Measurements from ENCODE around the gene DUSP9.

DUSP9 gene

DNA sequence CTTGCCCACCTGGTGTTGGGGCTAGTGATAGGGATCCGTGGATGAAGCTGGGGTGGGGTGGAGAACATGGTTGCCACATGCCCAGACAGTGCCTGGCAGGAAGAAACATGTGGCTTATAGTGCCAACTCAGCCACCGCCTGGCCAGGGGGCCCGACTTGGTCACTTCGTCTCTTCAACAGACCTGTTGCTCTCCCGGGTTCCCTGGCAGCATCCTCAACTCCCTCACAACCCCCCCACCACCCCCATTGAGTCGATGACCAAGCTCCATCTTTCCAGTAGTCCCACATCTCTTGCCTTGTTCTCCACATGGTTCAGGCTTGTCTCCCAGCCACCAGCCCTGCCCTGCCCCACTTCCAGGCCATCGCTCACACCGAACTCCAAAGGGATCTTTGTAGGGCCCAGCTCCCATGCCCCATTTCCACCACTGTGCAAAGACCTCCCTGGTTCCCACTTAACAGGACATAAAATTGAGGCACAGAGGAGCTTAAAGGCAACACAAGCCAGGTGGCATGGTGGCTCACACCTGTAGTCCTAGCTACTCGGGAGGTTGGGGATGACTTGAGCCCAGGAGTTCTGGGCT, 18.8 kb downstream of the DUSP9 start:
- H3K9me3 ChIP-seq (ENCODE audit: control insufficient read depth in 2 of 2, low read length in 2 of 2) = no peaks in the 10 kb centered on the region
- no peaks in the 10 kb centered on the region for H3K4me1 ChIP-seq (ENCODE audit: control insufficient read depth in 2 of 2, insufficient read depth in 2 of 2, low read length in 2 of 2)
- no peak overlapping the region for H3K9ac ChIP-seq (ENCODE audit: low read depth in 1 of 2, low read length in 2 of 2)
- H3K4me3 ChIP-seq (ENCODE audit: low read length in 2 of 2) = no peak overlapping the region
- H3K36me3 ChIP-seq (ENCODE audit: control insufficient read depth in 2 of 2, insufficient read depth in 2 of 2, low read length in 2 of 2) = no peaks in the 10 kb centered on the region
- no peak overlapping the region for H3K27ac ChIP-seq (ENCODE audit: low read depth in 2 of 2, low read length in 2 of 2)
- H3K27me3 ChIP-seq (ENCODE audit: control insufficient read depth in 2 of 2, insufficient read depth in 2 of 2, low read length in 2 of 2) = peaks cover 0 to 5% of the 10 kb centered on the region in 2 donors

DNA sequence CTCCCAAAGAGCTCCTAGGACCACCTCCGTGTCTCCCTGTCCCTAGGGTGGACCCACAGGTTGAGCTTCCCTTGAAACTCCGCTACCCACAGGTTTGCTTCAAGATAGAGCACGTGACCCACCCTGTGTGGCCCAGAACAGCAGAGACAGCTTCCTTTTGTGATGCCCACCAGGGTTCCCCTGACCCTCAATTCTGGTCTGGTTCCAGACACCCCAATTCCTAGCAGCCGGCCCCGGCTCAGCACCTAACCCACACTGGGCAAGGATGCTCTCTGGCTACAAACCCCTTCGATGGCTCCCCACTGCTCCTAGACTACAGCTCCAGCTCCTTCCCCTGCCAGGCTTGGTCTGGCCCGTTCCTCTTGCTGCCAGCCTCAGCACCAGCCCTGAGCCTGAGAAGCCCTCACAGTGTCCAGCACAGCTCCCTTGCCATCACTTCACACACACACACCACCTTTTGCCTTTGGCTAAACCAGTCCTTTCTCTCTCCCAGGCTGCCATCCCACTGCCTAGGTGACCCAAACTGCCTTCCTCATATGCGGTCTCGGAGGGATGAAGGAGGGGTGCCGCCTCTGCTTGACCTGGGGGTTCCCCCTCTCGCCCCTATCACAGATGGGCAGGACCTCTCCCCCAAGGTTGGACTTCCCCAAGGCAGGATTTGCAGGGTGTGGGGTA, 20.4 kb downstream of the DUSP9 start:
- no peak overlapping the region for H3K4me3 ChIP-seq (ENCODE audit: low read length in 2 of 2)
- H3K36me3 ChIP-seq (ENCODE audit: control insufficient read depth in 2 of 2, insufficient read depth in 2 of 2, low read length in 2 of 2) = no peaks in the 10 kb centered on the region
- H3K27me3 ChIP-seq (ENCODE audit: control insufficient read depth in 2 of 2, insufficient read depth in 2 of 2, low read length in 2 of 2) = peaks cover 1 to 5% of the 10 kb centered on the region in 2 donors

DNA sequence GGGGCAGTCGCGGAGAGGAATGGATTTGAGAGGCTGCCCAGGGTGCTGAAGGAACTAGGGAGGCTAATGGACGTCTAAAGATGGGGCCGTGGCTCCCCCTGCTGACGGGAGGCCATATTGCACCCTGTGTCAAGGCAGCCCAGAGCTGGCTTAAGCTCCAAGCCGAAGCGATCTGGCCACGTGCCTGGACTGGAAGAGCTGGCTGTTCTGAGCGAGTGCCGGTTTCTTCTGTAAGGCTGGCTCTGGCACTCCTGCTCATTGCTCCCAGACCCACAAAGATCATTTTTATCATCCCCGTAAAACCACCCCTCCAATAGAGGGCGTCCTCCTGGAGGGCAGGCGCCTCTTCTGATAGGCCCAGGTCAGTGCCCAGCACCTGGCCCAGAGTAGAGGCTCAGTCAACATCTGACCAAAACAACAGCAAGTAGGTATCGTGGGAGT, 21.0 kb downstream of the DUSP9 start:
- no peak overlapping the region for H3K4me3 ChIP-seq (ENCODE audit: low read length in 2 of 2)
- no peaks in the 10 kb centered on the region for H3K4me1 ChIP-seq (ENCODE audit: control insufficient read depth in 2 of 2, insufficient read depth in 2 of 2, low read length in 2 of 2)
- H3K9me3 ChIP-seq (ENCODE audit: control insufficient read depth in 2 of 2, low read length in 2 of 2) = no peaks in the 10 kb centered on the region
- no peaks in the 10 kb centered on the region for H3K36me3 ChIP-seq (ENCODE audit: control insufficient read depth in 2 of 2, insufficient read depth in 2 of 2, low read length in 2 of 2)
- H3K9ac ChIP-seq (ENCODE audit: low read depth in 1 of 2, low read length in 2 of 2) = no peak overlapping the region
- H3K27ac ChIP-seq (ENCODE audit: low read depth in 2 of 2, low read length in 2 of 2) = no peak overlapping the region
- H3K27me3 ChIP-seq (ENCODE audit: control insufficient read depth in 2 of 2, insufficient read depth in 2 of 2, low read length in 2 of 2) = peaks cover 1 to 5% of the 10 kb centered on the region in 2 donors

More for the DNA sequence above, 20.4 kb downstream of the DUSP9 start:
- H3K9me3 ChIP-seq (ENCODE audit: control insufficient read depth in 2 of 2, low read length in 2 of 2) = no peaks in the 10 kb centered on the region
- H3K4me1 ChIP-seq (ENCODE audit: control insufficient read depth in 2 of 2, insufficient read depth in 2 of 2, low read length in 2 of 2) = no peaks in the 10 kb centered on the region
- H3K9ac ChIP-seq (ENCODE audit: low read depth in 1 of 2, low read length in 2 of 2) = no peak overlapping the region
- H3K27ac ChIP-seq (ENCODE audit: low read depth in 2 of 2, low read length in 2 of 2) = no peak overlapping the region

DNA sequence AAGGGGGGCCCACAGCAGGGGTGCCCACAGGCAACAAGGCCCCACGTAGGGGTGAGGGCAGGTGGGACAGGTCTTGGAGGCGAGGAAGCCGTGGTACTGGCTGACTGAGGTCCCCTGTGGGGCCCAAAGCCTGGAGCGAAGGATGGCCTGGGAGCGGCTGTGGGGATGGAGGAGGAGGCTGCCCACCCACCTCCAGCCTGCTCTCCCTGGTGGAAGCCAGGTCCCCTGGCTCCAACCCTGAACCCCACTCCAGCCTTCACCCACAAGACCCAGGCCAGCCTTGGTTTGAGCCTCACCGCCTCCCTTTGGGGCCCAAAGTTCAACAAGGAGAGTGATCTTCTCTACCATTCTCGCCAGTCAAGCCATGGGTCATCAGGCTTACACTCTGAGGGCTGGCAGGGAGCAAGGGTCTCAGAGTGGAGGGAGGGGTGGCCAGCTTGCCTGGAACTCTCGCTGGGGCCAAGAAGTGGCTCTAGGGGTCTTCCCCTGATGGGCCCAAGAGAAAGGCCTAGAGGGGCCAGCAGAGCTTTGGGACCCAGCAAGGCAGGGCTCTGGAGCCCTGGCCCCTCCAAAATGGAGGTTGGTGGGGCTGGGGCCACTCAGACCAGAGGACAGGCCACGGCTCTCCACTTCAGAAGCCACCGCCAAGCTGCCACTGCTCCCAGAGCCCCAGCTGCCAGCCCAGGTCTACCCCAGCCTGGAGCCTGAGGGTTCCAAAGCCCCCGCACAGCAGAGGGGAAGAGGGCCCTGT, 21.6 kb downstream of the DUSP9 start:
- Histone ChIP-seq H3K27me3 (ENCODE audit: control insufficient read depth in 2 of 2, insufficient read depth in 2 of 2, low read length in 2 of 2) (peaks cover 1 to 5% of the 10 kb centered on the region in 2 donors), H3K4me3 (ENCODE audit: low read length in 2 of 2) (no peak overlapping the region), H3K36me3 (ENCODE audit: control insufficient read depth in 2 of 2, insufficient read depth in 2 of 2, low read length in 2 of 2) (no peaks in the 10 kb centered on the region), H3K4me1 (ENCODE audit: control insufficient read depth in 2 of 2, insufficient read depth in 2 of 2, low read length in 2 of 2) (no peaks in the 10 kb centered on the region), H3K9ac (ENCODE audit: low read depth in 1 of 2, low read length in 2 of 2) (no peak overlapping the region), H3K27ac (ENCODE audit: low read depth in 2 of 2, low read length in 2 of 2) (no peak overlapping the region), H3K9me3 (ENCODE audit: control insufficient read depth in 2 of 2, low read length in 2 of 2) (no peaks in the 10 kb centered on the region)

DNA sequence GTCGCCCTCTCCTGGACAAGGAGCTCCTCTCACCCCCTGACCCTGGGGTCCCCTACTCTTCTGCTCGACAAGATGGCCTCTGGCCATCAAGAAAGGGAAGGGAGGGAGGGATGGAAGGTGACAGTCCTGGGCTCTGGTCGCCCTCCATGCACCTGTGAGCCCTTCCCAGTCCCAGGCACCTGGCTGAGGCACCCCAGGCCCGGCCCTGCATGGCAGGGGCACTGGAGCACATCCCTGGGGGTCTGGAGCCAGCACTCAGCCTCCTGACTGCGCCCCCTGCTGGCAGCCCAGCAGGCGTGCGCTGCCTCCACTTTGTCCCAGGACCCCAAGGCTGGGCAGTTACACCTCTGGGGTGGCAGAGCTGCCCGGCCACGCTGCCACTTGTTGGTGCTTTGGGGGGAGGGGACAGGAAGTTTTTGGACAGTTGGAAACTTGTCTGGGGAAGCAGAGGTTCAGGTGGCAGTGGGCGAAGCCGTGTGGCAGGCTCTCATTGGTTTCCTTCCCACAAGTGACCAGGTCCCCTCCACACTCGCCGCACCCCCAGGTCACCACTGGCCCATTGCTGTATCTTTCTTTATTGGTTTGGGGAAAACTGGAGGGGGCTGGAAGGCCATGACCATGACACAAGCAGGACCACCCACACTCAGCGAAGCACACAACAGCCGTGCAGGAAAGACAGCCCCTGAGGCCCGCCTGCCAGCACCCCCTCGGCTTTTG, 22.3 kb downstream of the DUSP9 start:
- no peak overlapping the region for H3K27ac ChIP-seq (ENCODE audit: low read depth in 2 of 2, low read length in 2 of 2)

DNA sequence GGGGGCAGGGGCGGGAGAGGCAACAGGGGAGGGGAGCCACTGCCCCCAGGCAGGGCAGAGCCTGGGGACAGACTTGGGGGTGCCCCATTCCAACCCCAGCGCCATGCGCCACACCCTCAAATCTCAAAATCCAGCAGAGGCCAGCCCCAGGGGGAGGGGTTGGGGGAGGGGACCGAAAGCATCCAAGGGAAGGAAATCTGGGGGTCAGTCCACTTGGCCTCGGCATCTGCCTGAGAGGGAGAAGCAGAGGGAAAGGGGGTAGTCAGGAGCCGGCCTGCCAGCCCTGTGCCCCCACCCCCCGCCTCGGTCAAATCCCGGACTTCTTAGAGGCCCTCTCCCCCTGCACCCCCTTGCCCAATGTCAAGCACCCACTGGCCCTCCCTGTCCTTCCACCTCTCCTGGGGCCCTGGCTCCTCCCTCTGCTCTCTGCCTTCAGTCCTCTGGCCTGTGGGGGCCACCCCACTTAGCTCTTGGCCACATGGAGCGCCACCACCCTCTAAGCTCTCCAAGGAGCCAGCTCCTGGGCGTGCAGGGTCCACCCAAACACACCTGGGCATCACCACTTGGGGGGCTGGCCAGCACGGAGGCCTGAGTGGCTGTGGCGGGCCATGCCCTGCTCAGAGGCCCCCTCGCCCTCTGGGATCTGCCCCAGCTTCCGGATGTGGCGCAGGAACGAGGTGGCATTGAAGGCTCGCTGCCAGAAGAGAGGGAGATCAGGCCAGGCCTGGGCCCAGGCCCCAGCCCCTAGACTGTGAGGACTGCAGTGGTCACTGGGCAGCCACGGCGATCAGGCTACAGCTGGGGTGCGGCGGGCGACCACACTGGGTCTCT, 23.1 kb downstream of the DUSP9 start:
- Histone ChIP-seq H3K4me3 (ENCODE audit: low read length in 2 of 2) (no peak overlapping the region), H3K4me1 (ENCODE audit: control insufficient read depth in 2 of 2, insufficient read depth in 2 of 2, low read length in 2 of 2) (no peaks in the 10 kb centered on the region), H3K9ac (ENCODE audit: low read depth in 1 of 2, low read length in 2 of 2) (no peak overlapping the region), H3K27ac (ENCODE audit: low read depth in 2 of 2, low read length in 2 of 2) (no peak overlapping the region), H3K27me3 (ENCODE audit: control insufficient read depth in 2 of 2, insufficient read depth in 2 of 2, low read length in 2 of 2) (peaks cover 0 to 1% of the 10 kb centered on the region in 2 donors), H3K36me3 (ENCODE audit: control insufficient read depth in 2 of 2, insufficient read depth in 2 of 2, low read length in 2 of 2) (no peaks in the 10 kb centered on the region), H3K9me3 (ENCODE audit: control insufficient read depth in 2 of 2, low read length in 2 of 2) (no peaks in the 10 kb centered on the region)

More for the DNA sequence above, 22.3 kb downstream of the DUSP9 start:
- Histone ChIP-seq H3K9ac (ENCODE audit: low read depth in 1 of 2, low read length in 2 of 2) (no peak overlapping the region), H3K4me1 (ENCODE audit: control insufficient read depth in 2 of 2, insufficient read depth in 2 of 2, low read length in 2 of 2) (no peaks in the 10 kb centered on the region), H3K9me3 (ENCODE audit: control insufficient read depth in 2 of 2, low read length in 2 of 2) (no peaks in the 10 kb centered on the region), H3K36me3 (ENCODE audit: control insufficient read depth in 2 of 2, insufficient read depth in 2 of 2, low read length in 2 of 2) (no peaks in the 10 kb centered on the region), H3K4me3 (ENCODE audit: low read length in 2 of 2) (no peak overlapping the region), H3K27me3 (ENCODE audit: control insufficient read depth in 2 of 2, insufficient read depth in 2 of 2, low read length in 2 of 2) (peaks cover 1 to 4% of the 10 kb centered on the region in 2 donors)

DNA sequence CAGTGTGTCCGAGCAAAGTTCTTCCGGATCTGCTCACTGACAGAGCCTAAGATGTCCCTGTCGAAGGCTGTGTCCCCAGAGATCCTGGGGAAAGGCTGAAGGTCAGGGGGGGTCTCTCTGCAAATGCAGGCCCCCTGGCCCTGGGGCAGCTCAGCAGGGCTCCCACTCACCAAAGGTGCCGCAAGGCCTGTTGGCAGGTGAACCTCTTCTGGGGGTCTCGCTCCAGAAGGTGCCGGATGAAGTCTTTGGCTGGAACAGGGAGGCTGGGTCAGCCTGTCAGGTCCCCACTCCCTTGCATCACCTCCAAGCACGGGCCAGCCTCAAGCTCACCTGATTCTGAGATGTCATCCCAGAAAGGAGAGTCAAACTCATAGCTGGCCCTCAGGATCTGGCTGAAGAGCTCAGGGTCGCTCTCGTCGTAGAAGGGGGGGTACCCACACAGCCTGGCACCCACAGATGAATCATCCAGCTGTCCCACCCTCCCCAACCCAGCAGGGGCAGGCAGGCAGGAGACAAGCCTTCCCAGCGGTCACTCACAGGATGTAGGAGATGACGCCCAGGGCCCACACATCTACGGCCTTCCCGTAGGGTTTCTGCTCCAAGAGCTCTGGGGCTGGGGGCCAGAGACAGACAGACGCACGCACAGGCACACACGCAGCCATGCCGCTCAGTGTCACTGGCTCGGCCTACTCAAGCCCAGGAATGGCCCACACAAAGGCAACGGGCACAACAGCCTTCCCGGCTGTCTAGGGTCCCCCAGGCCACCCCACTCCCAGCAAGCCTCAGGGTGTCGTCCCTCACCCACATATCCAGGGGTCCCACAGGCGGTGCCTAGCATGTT, 24.0 kb downstream of the DUSP9 start:
- no peak overlapping the region for H3K4me3 ChIP-seq (ENCODE audit: low read length in 2 of 2)
- no peak overlapping the region for H3K27ac ChIP-seq (ENCODE audit: low read depth in 2 of 2, low read length in 2 of 2)
- H3K4me1 ChIP-seq (ENCODE audit: control insufficient read depth in 2 of 2, insufficient read depth in 2 of 2, low read length in 2 of 2) = no peaks in the 10 kb centered on the region
- H3K9me3 ChIP-seq (ENCODE audit: control insufficient read depth in 2 of 2, low read length in 2 of 2) = no peaks in the 10 kb centered on the region
- no peaks in the 10 kb centered on the region for H3K36me3 ChIP-seq (ENCODE audit: control insufficient read depth in 2 of 2, insufficient read depth in 2 of 2, low read length in 2 of 2)
- H3K9ac ChIP-seq (ENCODE audit: low read depth in 1 of 2, low read length in 2 of 2) = no peak overlapping the region
- peaks cover 0 to 1% of the 10 kb centered on the region in 2 donors for H3K27me3 ChIP-seq (ENCODE audit: control insufficient read depth in 2 of 2, insufficient read depth in 2 of 2, low read length in 2 of 2)

DNA sequence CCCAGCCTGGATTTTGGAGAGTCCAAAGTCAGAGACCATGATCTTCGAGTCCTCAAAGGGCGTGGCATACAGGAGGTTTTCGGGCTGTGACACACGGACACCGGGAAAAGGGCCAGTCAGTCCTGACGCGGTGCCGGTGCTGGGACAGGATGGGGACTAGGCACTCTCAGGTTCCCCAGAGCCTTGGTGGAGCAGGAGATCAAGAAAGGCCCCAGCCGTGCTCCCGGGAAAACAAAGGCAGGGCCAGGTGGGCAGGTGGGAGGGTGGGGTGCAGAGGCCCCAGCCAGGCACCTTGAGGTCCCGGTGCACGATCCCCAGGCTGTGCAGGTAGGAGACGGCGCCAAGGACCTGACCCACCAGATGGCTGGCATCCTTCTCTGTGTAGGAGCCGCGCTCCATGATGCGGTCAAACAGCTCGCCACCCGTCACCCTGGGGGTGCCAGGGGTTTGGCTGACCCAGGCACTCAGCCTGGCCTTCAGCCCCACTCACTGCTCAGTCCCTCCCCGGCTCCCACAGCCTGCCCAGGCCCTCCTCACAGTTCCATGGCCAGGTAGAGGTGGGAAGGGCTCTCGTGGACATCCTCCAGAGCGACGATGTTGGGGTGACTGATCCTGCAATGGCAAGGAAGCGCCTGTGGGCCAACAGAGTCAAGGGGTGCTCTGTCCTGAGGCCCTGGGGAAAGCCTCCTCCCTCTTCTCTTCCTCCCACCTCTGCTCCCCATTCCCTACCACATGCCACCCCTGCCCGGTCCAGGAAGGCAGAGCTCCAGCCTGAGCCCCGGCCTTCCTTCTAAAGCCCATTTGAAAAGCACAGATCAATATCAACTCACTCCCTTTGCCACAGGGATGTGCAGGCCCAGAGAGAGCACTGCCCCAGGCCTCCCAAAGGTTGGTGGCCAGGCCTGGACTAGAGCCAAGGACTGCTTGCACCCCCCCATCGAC, 24.9 kb downstream of the DUSP9 start:
- Histone ChIP-seq H3K9ac (ENCODE audit: low read depth in 1 of 2, low read length in 2 of 2) (no peak overlapping the region), H3K27me3 (ENCODE audit: control insufficient read depth in 2 of 2, insufficient read depth in 2 of 2, low read length in 2 of 2) (peaks cover 0 to 1% of the 10 kb centered on the region in 2 donors), H3K4me3 (ENCODE audit: low read length in 2 of 2) (no peak overlapping the region), H3K9me3 (ENCODE audit: control insufficient read depth in 2 of 2, low read length in 2 of 2) (no peaks in the 10 kb centered on the region), H3K36me3 (ENCODE audit: control insufficient read depth in 2 of 2, insufficient read depth in 2 of 2, low read length in 2 of 2) (no peaks in the 10 kb centered on the region), H3K4me1 (ENCODE audit: control insufficient read depth in 2 of 2, insufficient read depth in 2 of 2, low read length in 2 of 2) (no peaks in the 10 kb centered on the region), H3K27ac (ENCODE audit: low read depth in 2 of 2, low read length in 2 of 2) (no peak overlapping the region)
